Measurements from ENCODE around the gene TSKU. TPM values are rescaled to one million over a fixed set of nuclear protein-coding genes. Genes with fewer than 3 reads are reported as not detected.

TSKU gene
- total and polyA plus RNA-seq, 9 of the 15 experiments (the other 6 are each of a cell fraction or from before 2014, with no cell fraction given) = 0.60 to 11.9 (median 8.4) TPM

GRCh38 chr11:76745561-76746207 lies 37.5 kb upstream of the TSKU start (continued):
- TF ChIP-seq MGA (IDR thresholded peaks at IDR 0.05) (no peak), ZBTB49 (CRISPR knock-in tag; IDR thresholded peaks at IDR 0.05; ENCODE audit: borderline replicate concordance) (no peak), RBM39 (optimal IDR thresholded peaks at IDR 0.05; ENCODE audit: low read depth, low read length) (no peak), HNRNPK (IDR thresholded peaks at IDR 0.05; ENCODE audit: low read depth, low read length, poor library complexity, severe bottlenecking) (no peak), ZNF79 (CRISPR knock-in tag; IDR thresholded peaks at IDR 0.05; ENCODE audit: low read depth) (no peak), RBBP5 (IDR thresholded peaks at IDR 0.05; ENCODE audit: borderline replicate concordance, insufficient read depth, low read length, poor library complexity, severe bottlenecking) (no peak), MCM2 (IDR thresholded peaks at IDR 0.05; ENCODE audit: low read depth) (no peak), MBD1 (CRISPR knock-in tag; IDR thresholded peaks at IDR 0.05) (no peak), MLX (CRISPR knock-in tag; conservative IDR thresholded peaks at IDR 0.05) (no peak)

Measured in K562 (cell line).